Stimulated activated CD4-positive, alpha-beta T cell treated with anti-CD3 and anti-CD28 coated beads, Interleukin-15, amount 100 ng/mL, for 24 hours (primary cell): ENCODE measurements around the gene USHBP1.
A peak's percentile ranks its signal among the peaks of the same experiment; 100 is the strongest.

Source experiments
- DNase-seq: peaks from one replicate; pipeline ENCODE4 v3.0.0-alpha.2; 2020

Gene USHBP1

DNA sequence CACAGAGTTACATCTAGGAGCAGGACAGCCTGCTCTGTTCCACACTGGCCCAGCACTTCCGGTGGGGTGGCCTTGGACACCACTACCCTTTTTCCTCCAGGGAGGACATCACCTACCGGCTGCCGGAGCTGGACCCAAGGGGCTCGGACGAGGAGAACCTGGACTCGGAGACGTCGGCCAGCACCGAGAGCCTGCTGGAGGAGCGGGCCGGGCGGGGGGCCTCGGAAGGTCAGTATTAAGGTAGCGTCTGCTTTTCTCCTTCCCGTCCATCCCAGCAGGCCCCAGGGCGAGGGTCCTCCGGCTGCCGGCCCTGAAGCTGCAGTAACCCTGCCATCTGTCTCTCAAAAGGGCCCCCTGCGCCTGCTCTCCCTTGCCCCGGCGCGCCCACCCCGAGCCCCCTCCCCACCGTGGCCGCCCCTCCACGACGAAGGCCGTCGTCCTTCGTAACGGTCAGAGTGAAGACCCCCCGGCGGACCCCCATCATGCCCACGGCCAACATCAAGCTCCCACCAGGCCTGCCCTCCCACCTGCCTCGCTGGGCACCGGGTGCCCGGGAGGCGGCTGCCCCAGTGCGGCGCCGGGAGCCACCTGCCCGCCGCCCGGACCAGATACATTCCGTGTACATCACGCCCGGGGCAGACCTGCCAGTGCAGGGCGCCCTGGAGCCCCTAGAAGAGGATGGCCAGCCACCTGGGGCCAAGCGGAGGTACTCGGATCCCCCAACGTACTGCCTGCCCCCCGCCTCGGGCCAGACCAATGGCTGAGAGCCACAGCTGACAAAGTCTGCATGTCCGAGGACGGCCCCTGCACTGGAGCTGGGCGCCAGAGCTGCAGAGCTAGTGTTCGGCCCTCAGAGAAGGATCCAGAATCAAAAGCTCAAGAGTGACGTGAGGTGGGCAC lies 52.7 kb downstream of the USHBP1 start:
- DNase-seq: no peak

GRCh38 chr19:17210296-17210695 lies 54.2 kb downstream of the USHBP1 start:
- DNase-seq: no peak

DNA sequence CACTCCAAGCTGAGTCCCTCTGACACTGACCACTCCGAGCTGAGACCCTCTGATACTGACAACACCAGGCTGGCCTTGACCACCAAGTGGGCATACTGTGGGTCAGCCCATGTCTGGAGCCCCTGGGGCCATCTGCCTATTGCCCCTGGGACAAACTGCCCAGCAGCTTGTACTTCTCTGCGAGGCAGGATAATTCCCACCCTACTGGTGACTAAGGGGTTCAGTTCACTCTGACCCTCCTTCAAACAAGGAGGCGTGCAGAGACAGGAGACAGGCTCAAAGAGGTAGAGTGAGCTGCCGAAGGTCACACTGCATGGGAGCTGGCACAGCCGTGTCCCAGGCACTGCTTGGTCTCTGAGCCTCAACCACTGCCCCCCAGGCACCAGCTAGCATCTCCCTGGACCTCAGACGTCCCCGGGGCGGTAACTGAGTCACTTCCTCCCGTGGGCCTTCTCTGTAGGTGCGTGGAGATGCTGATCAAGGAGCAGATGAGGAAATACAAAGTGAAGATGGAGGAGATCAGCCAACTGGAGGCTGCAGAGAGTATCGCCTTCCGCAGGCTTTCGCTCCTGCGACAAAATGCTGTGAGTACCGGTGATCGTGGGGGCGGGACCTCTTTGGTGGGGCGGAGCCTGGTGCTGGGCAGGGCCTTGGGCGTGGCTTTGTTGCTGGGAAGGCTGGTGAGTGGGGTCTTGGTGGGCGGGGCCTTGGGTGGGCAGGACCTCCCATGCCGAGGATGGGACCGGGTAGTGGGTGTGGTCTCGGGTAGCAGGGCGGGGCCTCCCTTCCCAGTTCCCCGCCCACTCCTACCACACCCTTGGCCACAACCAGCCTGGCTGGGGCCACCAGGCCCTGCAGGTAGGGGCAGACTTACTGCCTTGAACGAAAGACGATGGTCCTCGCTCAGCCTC lies 55.2 kb downstream of the USHBP1 start:
- DNase-seq: peak; percentile 74

DNA sequence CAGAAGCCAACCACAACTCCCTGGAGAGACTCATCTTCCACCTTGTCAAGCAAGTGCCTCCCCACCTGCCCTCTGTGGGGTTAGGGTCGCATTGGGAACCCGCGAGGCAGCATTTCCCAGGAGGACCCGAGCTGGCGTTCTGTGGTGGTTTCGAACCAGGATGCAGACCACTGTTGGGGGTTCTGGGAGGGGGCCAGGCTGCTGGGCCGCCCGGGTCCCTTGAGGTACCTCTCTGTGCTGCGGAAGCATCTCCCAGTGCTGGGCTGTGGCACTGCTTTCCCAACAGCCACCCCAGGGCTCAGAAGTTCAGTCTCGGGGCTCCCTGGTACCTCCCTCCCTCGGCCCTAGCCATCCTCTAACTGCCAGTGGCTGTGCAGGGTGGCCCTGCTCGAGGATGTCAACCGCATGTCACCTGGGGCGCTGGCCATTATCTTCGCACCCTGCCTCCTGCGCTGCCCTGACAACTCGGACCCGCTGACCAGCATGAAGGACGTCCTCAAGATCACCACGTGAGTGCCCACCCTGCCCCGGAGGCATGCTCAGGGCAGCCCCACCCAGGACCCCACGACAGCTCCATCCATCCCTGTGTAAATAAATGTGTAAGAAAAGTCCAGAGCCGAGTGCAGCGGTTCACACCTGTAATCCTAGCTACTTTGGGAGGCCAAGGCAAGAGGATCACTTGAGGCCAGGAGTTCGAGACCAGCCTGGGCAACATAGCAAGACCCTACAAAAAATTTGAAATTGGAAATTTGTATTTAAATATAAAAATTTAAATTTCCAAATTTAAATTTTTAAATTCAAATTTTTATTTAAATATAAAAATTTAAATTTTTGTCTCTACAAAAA lies 57.6 kb downstream of the USHBP1 start:
- DNase-seq: no peak

DNA sequence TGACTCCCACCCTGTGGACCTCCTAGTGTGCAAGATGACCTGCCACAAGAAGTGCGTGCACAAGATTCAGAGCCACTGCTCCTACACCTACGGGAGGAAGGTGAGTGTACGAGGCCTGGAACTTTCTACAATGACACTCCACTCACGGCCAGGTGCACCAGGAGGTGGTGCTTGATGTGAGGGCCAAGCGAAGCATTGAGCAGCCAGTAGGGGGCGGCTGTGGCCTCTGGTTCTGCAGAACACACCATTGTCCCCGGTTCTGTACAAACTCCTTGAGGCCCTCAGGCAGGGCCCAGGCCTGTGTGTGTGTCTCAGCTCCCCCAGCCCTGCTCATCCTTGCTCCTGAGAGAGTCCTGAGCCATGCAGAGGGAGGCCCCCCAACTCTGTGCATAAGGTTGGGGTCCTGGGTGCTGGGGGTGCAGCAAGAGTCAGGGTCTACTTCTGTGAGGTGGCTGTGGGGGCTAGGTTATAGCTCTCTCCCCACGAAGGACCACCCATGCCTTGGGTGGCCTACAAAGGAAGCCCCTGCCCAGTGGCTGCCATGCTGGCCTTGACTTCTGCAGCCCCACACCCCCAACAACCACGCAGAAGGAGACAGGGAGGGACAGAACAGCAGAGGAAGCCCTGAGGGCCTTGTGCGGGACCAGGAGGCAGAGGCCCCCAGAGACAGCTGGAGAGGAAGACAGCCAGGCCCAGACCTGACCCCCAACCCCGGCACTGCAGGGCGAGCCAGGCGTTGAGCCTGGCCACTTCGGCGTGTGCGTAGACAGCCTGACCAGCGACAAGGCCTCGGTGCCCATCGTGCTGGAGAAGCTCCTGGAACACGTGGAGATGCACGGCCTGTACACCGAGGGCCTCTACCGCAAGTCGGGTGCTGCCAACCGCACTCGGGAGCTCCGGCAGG lies 59.1 kb downstream of the USHBP1 start:
- DNase-seq: peak; percentile 70

DNA sequence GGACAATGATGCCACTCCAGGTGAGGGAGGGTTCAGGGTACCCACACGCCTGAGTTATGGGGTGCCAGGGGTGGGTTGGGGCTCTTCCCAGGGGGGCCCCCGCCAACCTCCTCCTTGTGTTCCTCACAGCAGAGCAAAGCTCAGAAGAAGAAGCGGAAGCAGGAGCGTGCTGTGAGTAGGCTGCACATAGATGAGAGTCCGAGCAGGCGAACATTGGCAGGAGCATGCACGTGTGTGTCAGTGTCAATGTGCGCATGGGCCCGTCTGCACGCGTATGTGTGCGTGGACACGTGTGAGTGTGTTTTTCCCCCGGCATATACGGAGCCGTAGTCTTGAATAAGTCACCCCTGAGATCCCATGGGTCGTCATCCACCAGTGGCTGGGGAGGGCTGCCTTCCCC lies 61.8 kb downstream of the USHBP1 start:
- no peak for DNase-seq

GRCh38 chr19:17202249-17202648 lies 62.3 kb downstream of the USHBP1 start:
- DNase-seq: peak; percentile 52

DNA sequence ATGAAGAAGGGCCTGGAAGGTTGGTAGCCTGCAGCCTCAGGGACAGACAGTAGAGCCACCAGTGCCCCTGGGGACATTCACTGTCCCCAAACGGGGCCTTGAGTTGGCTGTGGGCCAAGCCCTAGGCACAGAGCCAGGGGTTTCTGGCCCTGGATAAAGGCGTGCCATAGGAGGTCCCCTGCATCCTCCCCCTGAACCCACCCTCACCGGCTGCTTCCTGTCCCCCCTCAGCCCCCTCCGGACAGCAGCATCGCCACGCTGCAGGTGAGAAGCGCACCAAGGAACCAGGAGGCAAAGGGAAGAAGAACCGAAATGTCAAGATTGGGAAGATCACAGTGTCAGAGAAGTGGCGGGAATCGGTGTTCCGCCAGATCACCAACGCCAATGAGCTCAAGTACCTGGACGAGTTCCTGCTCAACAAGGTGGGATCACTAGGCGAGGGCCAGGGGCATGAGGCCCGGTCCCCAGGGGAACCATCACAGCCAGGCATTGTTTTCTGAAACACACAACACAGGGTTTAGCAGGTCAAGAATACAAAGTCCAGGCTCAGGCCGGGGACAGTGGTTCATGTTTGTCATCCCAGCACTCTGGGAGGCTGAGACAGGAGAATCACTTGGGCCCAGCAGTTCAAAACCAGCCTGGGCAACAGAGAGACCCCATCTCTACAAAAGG lies 64.0 kb downstream of the USHBP1 start:
- no peak for DNase-seq
